ENCODE data around the gene HLA-C.
"Not testable (repeated sequence)": the region's sequence is repeated elsewhere in the genome, so short reads cannot be mapped to it uniquely, and the experiment has no call there.

HLA-C gene

GRCh38 chr6:31271641-31272357, at the start of gene HLA-C:
Gene HLA-C, minus strand, starts transcription at chr6:31272092. Its CDS starts 21 bp downstream, at chr6:31272071.
- DNase-seq, result peak; percentile 87 to 88

DNA sequence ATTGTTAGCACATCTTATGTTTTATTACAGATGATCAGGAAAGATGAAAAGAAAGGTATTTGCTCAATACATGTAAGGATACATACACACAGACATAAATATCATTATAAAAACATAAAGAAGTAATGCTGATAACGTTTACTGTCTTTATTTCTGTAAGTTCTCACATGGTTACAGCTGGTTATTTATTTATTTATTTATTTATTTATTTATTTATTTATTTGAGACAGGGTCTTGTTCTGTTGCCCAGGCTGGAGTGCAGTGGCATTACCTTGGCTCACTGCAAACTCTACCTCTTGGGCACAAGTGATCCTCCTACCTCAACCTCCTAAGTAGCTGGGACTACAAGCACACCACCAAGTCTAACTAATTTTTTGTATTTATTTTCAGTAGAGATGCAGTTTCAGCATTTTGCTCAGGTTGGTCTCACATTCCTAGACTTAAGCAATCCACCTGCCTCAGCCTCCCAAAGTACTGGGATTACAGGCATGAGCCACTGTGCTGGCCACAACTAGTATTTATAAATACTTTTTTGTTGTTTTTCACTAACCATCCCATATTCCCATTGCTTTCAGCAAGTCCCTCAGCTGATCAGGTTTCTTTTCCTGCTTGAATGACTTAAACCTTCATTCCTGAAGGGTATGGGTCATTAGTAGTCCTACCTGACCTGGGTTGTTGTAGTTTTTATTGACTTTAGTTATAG, 49.3 kb upstream of the HLA-C start:
- DNase-seq, result no peak

DNA sequence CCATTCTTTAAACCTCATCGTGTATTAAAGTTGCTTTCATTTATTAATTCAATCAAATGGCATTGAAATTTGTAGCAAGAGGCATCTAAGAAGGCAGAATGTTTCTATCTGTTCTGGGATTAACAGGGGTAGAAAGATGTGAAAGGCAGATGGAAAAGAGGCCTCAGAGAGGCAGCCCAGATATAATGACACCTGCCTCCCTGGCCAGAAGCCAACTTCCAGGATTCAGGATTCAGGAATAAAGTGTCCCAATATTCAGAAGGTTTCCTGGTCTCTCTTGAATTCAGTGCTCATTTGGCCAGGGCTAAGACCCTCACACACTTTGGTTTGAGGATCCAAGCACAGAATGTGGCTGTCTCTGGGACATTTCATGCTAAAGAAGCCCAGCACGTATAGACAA, 45.1 kb upstream of the HLA-C start:
- no peak for DNase-seq

GRCh38 chr6:31309641-31310040, 37.7 kb upstream of the HLA-C start:
- DNase-seq, result no peak

DNA sequence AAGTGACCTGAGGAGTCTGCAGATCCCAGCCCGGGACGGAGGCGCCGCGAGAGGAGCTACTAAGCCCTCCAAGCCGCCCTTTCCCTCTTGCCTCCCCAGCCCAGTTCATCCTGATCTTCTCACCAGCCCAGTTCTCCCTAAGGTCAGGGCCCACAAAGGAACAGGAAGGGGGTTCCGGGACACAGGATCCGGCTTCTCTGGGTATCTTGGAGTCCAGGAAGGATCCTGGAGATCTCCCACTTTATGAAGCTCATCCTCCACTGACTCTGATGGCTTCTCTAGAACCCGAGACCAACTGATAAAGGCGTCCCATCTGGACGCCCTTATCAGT, 36.9 kb upstream of the HLA-C start:
- no peak for DNase-seq

DNA sequence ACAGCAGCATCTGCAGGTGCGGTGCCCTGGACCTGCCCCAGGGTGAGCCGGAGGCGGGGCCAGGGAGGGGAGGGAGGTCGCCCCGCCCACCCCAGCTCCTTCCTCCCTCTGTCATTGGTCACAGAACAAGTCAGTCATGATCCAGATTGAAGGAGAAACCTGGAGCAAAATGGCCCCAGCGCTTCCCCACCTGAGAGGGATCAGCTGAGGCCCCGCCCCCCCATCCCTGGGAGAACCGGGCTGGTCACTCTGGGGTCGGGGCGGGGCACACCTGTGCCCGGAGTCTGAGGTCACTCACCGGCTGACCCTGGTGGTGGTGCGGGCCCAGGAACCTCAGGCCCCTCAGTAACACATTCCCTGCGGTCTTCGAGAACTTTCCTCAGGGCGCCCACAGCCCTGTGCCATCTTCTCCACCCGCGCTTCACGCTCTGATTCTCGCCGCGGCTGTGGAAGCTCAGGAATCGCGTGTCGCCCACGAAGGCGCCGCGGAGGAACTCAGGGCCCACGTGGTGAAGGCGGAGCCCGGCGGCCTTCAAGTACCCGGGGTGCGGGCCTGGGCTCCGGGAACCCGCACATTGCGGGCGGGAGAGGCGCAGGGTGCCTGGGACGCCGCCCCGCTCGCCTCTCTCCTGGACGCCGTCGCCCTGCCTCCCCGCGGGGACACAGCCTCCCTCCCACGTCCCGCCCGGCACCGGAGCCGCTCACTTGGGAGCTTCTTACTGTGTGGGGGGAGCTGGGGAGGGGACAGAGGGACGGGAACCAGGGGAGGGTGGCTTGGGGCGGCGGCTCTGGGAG, 36.4 kb upstream of the HLA-C start:
- DNase-seq, result peak; percentile 76 to 81

DNA sequence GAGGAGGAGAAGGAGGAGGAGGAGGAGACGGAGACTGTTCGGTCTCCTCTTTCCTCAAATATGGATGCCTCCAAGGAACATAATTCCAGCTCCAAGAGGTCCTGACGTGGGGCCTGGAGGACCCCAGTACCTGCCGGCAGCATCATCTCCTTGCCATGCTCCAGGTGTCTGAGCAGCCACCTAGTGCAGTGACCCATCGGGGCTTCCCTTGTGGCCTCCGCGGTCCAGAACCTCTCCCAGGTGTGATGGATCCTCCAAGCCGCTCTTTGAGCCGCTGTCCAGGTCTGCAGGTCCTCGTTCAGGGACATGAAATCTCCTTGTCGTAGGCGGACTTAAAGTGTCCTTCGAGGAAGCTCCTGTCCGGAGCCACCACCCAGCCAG, 35.8 kb upstream of the HLA-C start:
- DNase-seq, result no peak

GRCh38 chr6:31305703-31306219, 33.9 kb upstream of the HLA-C start:
- no peak for DNase-seq

DNA sequence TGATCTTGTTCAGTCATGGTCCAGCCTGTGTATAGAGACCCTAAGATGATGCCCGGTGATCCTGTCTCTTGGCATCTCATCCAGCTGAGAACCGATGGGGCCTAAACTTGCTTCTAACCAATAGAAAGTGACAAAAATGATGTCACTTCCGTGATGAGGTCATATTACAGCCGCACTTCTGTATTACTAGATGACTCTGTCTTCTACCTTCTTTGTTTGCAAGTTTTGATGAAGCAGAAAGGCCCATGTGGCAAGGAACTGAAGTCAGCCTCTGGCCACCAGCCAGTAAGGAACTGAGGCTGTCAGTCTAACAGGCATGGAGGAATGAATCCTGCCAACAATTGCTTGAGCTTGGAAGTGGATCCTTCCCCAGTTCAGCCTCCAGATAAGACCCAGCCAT, 32.8 kb upstream of the HLA-C start:
- DNase-seq, result no peak

GRCh38 chr6:31300797-31301196, 28.9 kb upstream of the HLA-C start:
- no peak for DNase-seq

GRCh38 chr6:31299947-31300346, 28.1 kb upstream of the HLA-C start:
- no peak for DNase-seq

DNA sequence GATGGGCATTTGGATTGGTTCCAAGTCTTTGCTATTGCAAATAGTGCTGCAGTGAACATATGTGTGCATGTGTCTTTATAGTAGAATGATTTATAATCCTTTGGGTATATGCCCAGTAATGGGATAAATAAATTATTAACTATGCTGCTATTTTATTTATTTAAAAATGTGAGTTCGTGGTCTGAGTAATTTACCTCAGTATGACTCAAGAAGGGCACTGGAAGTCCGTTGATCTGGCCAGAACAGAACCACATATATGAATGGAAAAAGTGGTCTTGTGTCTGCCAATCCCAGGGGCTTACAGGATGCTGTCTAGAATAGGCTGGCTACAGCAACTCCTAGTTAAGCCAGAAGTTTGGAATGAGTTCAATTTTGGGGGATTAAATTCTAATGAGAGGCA, 27.6 kb upstream of the HLA-C start:
- no peak for DNase-seq

DNA sequence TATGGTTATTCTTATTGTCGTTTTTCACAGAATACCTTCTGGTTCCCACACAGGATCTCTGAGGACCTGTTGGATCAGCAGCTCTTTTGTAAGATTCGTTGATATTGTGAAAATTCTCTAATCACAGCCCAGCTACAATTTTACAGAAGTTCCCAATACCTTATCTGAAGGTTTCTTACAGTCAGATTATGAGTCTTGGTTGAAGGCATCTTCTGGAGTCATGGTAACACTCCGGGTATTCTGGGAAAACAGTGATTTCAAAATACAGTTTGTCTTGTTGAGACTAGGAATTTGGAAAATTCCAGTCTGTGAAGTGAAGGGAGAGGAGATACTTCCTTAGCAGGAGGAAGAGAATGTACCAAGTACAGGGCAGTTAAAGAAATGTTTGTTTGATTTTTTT, 22.2 kb upstream of the HLA-C start:
- DNase-seq, result no peak

- DNase-seq, result no peak
Observed at GRCh38 chr6:31293343-31293742, 21.5 kb upstream of the HLA-C start.

DNA sequence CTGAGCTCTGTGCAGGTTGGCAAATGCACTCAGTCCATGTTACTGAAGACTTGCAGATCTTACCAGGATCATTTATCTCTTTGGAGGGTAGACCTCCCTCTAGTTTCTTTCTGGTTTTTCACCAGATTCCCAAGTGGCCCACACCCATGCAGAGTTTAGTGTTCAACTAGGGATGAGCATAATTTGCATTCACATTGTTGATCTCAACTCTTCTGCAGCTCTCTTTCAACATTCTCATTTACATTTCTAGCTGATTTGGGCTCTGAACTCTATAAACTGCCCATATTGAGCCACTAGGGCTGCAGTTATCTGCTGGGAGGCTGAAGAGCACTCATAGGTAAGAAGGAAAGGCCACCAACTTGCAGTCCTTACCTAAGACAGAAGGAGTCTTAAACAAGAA, 17.9 kb upstream of the HLA-C start:
- DNase-seq, result no peak

GRCh38 chr6:31287619-31288018, 15.7 kb upstream of the HLA-C start:
- DNase-seq, result no peak

DNA sequence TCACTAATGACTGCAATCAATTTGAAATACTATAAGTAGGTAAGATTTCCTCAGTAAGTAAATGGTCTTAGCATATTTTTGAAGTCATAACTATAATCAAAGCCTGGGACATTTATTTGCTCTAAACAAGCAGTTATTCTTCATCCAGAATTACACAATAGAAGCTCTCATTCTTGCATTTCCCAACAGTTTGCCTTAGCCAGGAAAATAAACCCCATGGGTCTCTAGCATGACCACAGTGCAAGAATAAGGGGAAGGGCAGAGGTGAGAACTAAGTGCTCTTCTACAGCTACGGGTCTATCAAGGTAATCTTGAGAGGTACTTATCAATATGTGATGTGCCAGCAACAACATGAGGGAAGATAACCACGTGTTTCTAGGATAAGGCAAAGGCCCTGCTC, 14.1 kb upstream of the HLA-C start:
- DNase-seq, result no peak

GRCh38 chr6:31285486-31285885, 13.6 kb upstream of the HLA-C start:
- DNase-seq, result no peak

- DNase-seq, result not testable (repeated sequence)
Observed at GRCh38 chr6:31279647-31280046, 7.8 kb upstream of the HLA-C start.

DNA sequence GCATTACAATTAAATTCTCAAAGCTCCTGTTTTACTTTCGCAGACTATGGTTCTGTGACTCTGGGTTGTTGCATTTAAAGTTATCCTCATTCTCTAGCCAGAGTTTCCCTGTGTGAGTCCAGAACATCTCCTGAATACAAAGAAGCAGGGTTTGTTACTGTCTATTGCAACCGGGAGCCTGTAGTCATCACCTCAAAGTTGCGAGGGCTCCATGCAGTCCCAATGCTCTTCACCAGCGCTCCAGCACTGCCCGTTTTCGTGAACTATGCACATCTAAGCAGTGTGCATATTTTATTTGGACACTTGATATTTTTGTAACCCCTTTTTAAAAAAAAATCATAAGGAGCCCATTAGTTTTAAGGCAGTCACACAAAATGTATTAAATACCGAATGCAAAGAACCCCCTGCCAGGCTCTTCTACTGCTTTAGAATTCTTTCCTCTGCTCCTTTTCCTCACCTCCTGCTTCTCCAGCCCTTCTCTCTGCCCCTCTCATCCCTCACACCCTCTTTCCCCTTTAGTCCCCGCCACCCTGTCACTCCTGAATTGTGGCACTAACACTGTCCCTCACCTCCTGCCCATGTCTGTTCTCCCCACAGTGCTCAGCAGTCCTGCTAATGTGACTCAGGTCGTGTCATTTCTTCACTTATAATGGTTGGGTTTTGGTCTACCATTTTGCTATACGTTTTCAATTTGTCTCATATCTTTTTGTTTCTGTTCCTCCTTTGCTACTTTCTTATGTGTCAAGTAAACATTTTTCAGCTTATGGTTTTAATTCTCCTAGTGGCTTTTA, 1.1 kb upstream of the HLA-C start:
- DNase-seq, result peak; percentile 58 to 59

GRCh38 chr6:31272436-31272835, 544 bp upstream of the HLA-C start:
- no peak for DNase-seq

DNA sequence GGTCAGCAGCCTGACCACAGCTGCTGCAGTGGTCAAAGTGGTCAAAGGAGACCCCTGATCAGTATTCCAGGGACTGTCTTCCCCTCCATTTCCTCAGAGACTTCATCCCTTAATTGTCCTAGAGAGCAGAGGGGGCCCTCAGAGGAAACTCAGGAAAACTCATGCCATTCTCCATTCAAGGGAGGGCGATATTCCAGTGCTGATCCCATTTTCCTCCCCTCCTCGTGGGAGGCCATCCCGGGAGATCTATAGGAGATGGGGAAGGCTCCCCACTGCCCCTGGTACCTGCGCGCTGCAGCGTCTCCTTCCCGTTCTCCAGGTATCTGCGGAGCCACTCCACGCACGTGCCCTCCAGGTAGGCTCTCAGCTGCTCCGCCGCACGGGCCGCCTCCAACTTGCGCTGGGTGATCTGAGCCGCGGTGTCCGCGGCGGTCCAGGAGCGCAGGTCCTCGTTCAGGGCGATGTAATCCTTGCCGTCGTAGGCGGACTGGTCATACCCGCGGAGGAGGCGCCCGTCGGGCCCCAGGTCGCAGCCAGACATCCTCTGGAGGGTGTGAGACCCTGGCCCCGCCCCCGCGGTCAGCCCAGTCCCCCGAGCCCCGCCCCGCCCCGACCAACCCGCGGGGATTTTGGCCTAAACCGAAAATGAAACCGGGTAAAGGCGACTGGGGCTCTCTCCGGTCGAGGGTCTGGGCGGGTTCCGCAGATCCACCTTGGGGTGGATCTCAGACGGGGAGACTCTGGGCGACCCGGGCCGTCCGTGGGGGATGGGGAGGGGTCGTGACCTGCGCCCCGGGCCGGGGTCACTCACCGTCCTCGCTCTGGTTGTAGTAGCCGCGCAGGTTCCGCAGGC, 878 bp downstream of the HLA-C start:
- DNase-seq, result peak; percentile 44 to 63
